AG09319 (cell line): ENCODE measurements around the gene F7.

ENCODE experiments used
- DNase-seq: peaks from one replicate; pipeline ENCODE4 v3.0.0-alpha.2; 2010; ENCODE audit warnings: low read depth; ENCODE audit errors: extremely low read depth
- CTCF ChIP-seq: IDR thresholded peaks from 2 replicates; pipeline ENCODE4 v1.5.1; 2011; ENCODE audit warnings: low read depth, mild to moderate bottlenecking, inconsistent platforms, low read length, moderate library complexity

Gene F7

GRCh38 chr13:113129921-113130750 is 24.5 kb downstream of the F7 start:
- DNase-seq = no peak

GRCh38 chr13:113135281-113135760 is 29.7 kb downstream of the F7 start:
- DNase-seq = no peak

More at GRCh38 chr13:113129921-113130750, 24.5 kb downstream of the F7 start:
- TF ChIP-seq CTCF = no peak

GRCh38 chr13:113137691-113138298 is 32.2 kb downstream of the F7 start:
- no peak for DNase-seq
- TF ChIP-seq CTCF = no peak

More at GRCh38 chr13:113135281-113135760, 29.7 kb downstream of the F7 start:
- no peak for TF ChIP-seq CTCF

- no peak for TF ChIP-seq CTCF
- no peak for DNase-seq
Measured at GRCh38 chr13:113138792-113139551, 33.4 kb downstream of the F7 start.

- DNase-seq = no peak
Measured at GRCh38 chr13:113139577-113139976, 34.0 kb downstream of the F7 start.

GRCh38 chr13:113140677-113141600 is 35.3 kb downstream of the F7 start:
- TF ChIP-seq CTCF = no peak
- DNase-seq = no peak

More at GRCh38 chr13:113139577-113139976, 34.0 kb downstream of the F7 start:
- TF ChIP-seq CTCF = no peak
